HepG2 (cell line): ENCODE measurements around the gene SH3BP2. TPM values are rescaled to one million over a fixed set of nuclear protein-coding genes. Genes with fewer than 3 reads are reported as not detected.

Source experiments
- ATF7-NPFF ChIP-seq: sonication (generic); formaldehyde crosslinking; IDR thresholded peaks from 2 replicates; pipeline ENCODE4 v1.8.1; 2023; ENCODE audit warnings: mild to moderate bottlenecking, low read depth, missing genetic modification reagents, moderate library complexity
- DNMT3B ChIP-seq: conservative IDR thresholded peaks from 2 replicates; pipeline ENCODE4 v1.6.1; 2016; ENCODE audit warnings: missing biosample characterization, control low read depth
- EP300 ChIP-seq, 3 experiments: sonication (generic) in 1 of 3; formaldehyde crosslinking in 1 of 3; IDR thresholded peaks; 2 replicates each; pipeline versions ENCODE4 v1.5.1 to v1.6.1; 2011 to 2020; ENCODE audit warnings: low read depth in 2 of 3, low read length in 2 of 3, borderline replicate concordance in 1 of 3, improper control_type of control experiment in 1 of 3, mild to moderate bottlenecking in 1 of 3, missing genetic modification reagents in 1 of 3, moderate library complexity in 1 of 3
- HMG20B ChIP-seq: conservative IDR thresholded peaks from 2 replicates; pipeline ENCODE4 v1.6.1; 2016; ENCODE audit warnings: missing genetic modification reagents, missing compliant biosample characterization
- RFX1 ChIP-seq: fragments of 450-650 bp; IDR thresholded peaks from 2 replicates; pipeline ENCODE4 v1.6.1; 2017
- RXRA ChIP-seq: sonication (generic); formaldehyde crosslinking; IDR thresholded peaks from 2 replicates; pipeline ENCODE4 v1.5.1; 2020; ENCODE audit warnings: missing genetic modification reagents
- SMYD3 ChIP-seq: sonication (generic); formaldehyde crosslinking; IDR thresholded peaks from 2 replicates; pipeline ENCODE4 v1.8.1; 2023; ENCODE audit warnings: mild to moderate bottlenecking, missing genetic modification reagents
- TBX2 ChIP-seq: sonication (generic); formaldehyde crosslinking; IDR thresholded peaks from 2 replicates; pipeline ENCODE4 v1.5.0; 2020; ENCODE audit warnings: missing genetic modification reagents, mild to moderate bottlenecking, borderline replicate concordance
- YEATS4 ChIP-seq: sonication (generic); formaldehyde crosslinking; IDR thresholded peaks from 2 replicates; pipeline ENCODE4 v1.4.0; 2020; ENCODE audit warnings: missing genetic modification reagents, borderline replicate concordance
- ZNF766 ChIP-seq: sonication (generic); formaldehyde crosslinking; IDR thresholded peaks from 2 replicates; pipeline ENCODE4 v1.5.0; 2020; ENCODE audit warnings: missing genetic modification reagents, borderline replicate concordance
- ZSCAN21 ChIP-seq: sonication (generic); formaldehyde crosslinking; IDR thresholded peaks from 2 replicates; pipeline ENCODE4 v1.8.0; 2022; ENCODE audit warnings: mild to moderate bottlenecking, missing genetic modification reagents, moderate library complexity, borderline replicate concordance
- ZSCAN9 ChIP-seq: IDR thresholded peaks from 2 replicates; pipeline ENCODE4 v1.6.1; 2016; ENCODE audit warnings: borderline replicate concordance
- polyA plus RNA-seq, 8 experiments: library from polyadenylated mRNA; depleted of rRNA in 3 of 8; stranded (reverse) in 7 of 8; unstranded in 1 of 8; fragments of >200 nt; fragmentation: Illumina TruSeq in 4 of 8; extraction: Trizol in 4 of 8; gene quantifications; 2 replicates each; pipeline versions ENCODE4 v1.2.1 to v1.2.3, GENCODE V29; 2011 to 2016; ENCODE audit warnings: low read depth in 4 of 8, missing spikeins in 1 of 8, mixed read lengths in 1 of 8; ENCODE audit not compliant: insufficient read depth in 1 of 8
- total RNA-seq, 5 experiments: library from RNA; depleted of rRNA; stranded (reverse); fragments of >200 nt; fragmentation: Illumina TruSeq; extraction: Trizol; gene quantifications; 2 replicates each; pipeline ENCODE4 v1.2.3, GENCODE V29; 2016; ENCODE audit warnings: low read depth in 1 of 5
- TF ChIP-seq, protein P1 (sequence below): sonication (generic); formaldehyde crosslinking; IDR thresholded peaks from 2 replicates; pipeline ENCODE4 v1.4.0; 2020; ENCODE audit warnings: missing genetic modification reagents, borderline replicate concordance
- TF ChIP-seq, protein P2 (sequence below): sonication (generic); formaldehyde crosslinking; IDR thresholded peaks from 2 replicates; pipeline ENCODE4 v1.8.0; 2022; ENCODE audit warnings: missing genetic modification reagents, mild to moderate bottlenecking, inconsistent platforms, borderline replicate concordance
- TF ChIP-seq, protein P3 (sequence below): IDR thresholded peaks from 2 replicates; pipeline ENCODE4 v1.6.1; 2016; ENCODE audit warnings: low read depth, borderline replicate concordance
- TF ChIP-seq, protein P4 (sequence below): sonication (generic); formaldehyde crosslinking; IDR thresholded peaks from 2 replicates; pipeline ENCODE4 v1.5.1; 2020; ENCODE audit warnings: missing genetic modification reagents, mild to moderate bottlenecking, borderline replicate concordance
- TF ChIP-seq, protein P5 (sequence below): sonication (generic); formaldehyde crosslinking; conservative IDR thresholded peaks from 2 replicates; pipeline ENCODE4 v1.4.0; 2020; ENCODE audit warnings: mild to moderate bottlenecking, missing genetic modification reagents, moderate library complexity

Gene SH3BP2
- total and polyA plus RNA-seq, 2 of the 13 experiments (the other 11 are each of a cell fraction or from before 2014, with no cell fraction given) = 16.9 to 34.5 TPM

DNA sequence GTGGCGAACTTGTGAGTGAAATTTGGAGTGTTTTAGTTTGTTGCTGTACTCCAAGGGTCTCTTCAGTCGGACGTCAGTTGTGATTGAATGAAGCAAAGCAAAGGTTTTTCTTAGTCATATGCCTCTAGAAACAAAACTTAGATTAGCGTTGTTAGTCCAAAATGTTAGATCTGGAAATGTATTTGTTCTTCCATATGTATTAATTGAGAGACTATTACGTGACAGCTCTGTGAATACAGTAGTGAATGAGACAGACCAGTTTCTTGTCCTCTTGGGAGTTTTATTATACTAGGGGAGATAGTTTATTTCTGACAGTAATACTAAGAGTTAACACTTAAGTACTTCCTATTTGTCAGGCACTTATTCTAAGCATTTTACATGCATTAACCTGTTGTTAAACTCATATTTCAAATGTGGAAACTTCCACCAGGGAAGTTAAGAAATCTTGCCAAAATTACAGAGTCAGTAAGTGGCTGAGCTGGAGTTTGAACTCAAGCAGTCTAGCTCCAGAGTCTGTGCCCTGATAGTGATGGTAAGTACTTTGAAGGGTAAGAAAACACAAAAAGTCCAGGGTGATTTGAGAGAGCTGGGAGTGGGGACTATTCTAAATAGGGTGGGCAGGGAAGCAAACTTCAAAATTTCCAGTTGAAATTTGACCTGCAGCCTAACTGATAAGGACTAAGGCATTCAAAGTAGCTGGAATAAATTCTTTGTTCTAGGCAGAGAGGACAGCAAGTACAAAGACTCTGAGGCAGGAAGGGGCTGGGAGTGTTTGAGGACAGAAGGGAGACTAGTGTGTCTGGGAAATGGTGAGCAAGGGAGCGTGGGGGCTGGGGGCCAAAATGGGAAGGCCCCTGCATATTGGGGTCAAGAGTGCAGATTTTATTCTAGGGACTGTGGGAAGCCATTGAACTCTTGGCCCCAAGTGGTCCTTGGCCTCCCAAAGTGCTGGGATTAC lies 67.8 kb downstream of the SH3BP2 start (continued):
- TF ChIP-seq, protein P1, sequence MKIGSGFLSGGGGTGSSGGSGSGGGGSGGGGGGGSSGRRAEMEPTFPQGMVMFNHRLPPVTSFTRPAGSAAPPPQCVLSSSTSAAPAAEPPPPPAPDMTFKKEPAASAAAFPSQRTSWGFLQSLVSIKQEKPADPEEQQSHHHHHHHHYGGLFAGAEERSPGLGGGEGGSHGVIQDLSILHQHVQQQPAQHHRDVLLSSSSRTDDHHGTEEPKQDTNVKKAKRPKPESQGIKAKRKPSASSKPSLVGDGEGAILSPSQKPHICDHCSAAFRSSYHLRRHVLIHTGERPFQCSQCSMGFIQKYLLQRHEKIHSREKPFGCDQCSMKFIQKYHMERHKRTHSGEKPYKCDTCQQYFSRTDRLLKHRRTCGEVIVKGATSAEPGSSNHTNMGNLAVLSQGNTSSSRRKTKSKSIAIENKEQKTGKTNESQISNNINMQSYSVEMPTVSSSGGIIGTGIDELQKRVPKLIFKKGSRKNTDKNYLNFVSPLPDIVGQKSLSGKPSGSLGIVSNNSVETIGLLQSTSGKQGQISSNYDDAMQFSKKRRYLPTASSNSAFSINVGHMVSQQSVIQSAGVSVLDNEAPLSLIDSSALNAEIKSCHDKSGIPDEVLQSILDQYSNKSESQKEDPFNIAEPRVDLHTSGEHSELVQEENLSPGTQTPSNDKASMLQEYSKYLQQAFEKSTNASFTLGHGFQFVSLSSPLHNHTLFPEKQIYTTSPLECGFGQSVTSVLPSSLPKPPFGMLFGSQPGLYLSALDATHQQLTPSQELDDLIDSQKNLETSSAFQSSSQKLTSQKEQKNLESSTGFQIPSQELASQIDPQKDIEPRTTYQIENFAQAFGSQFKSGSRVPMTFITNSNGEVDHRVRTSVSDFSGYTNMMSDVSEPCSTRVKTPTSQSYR = peak; percentile 86; the same call in 1 of the 2 replicates
- no peak for TF ChIP-seq SMYD3 (CRISPR knock-in tag)
- peak; percentile 99 for TF ChIP-seq RXRA
- TF ChIP-seq, protein P2, sequence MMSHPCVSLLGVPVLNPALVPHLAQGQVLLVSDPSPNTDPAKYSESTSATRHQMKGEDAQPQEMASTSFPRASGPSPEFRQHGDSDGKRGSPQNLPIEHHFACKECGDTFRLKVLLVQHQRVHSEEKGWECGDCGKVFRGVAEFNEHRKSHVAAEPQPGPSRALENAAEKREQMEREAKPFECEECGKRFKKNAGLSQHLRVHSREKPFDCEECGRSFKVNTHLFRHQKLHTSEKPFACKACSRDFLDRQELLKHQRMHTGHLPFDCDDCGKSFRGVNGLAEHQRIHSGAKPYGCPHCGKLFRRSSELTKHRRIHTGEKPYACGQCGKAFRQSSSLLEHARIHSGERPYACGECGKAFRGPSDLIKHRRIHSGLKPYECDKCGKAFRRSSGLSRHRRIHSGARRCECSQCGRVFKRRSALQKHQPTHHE (CRISPR knock-in tag) = no peak
- TF ChIP-seq TBX2 = peak; percentile 61; the same call in 1 of the 2 replicates
- TF ChIP-seq EP300 (IDR thresholded peaks at IDR 0.05; ENCODE audit: low read depth in 2 of 2, low read length in 2 of 2) = peak in 1 of 2 experiments; percentile 76; a peak in 3 of 4 replicates
- TF ChIP-seq EP300 (CRISPR knock-in tag; IDR thresholded peaks at IDR 0.05; ENCODE audit: borderline replicate concordance) = peak; percentile 58; the same call in 1 of the 2 replicates
- TF ChIP-seq DNMT3B (CRISPR knock-in tag) = no peak
- peak; percentile 92 for TF ChIP-seq HMG20B (CRISPR knock-in tag)
- TF ChIP-seq ZNF766 (CRISPR knock-in tag) = no peak
- no peak for TF ChIP-seq ZSCAN21 (CRISPR knock-in tag)
- peak; percentile 57; the same call in 1 of the 2 replicates for TF ChIP-seq ZSCAN9
- TF ChIP-seq, protein P3, sequence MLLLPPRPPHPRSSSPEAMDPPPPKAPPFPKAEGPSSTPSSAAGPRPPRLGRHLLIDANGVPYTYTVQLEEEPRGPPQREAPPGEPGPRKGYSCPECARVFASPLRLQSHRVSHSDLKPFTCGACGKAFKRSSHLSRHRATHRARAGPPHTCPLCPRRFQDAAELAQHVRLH (CRISPR knock-in tag) = 0 out of 2 replicates have a peak, but pooled peaks have one; percentile 47
- TF ChIP-seq ATF7-NPFF (CRISPR knock-in tag) = no peak
- TF ChIP-seq YEATS4 (CRISPR knock-in tag) = no peak
- TF ChIP-seq, protein P4, sequence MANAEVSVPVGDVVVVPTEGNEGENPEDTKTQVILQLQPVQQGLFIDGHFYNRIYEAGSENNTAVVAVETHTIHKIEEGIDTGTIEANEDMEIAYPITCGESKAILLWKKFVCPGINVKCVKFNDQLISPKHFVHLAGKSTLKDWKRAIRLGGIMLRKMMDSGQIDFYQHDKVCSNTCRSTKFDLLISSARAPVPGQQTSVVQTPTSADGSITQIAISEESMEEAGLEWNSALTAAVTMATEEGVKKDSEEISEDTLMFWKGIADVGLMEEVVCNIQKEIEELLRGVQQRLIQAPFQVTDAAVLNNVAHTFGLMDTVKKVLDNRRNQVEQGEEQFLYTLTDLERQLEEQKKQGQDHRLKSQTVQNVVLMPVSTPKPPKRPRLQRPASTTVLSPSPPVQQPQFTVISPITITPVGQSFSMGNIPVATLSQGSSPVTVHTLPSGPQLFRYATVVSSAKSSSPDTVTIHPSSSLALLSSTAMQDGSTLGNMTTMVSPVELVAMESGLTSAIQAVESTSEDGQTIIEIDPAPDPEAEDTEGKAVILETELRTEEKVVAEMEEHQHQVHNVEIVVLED (CRISPR knock-in tag) = no peak
- TF ChIP-seq, protein P5, sequence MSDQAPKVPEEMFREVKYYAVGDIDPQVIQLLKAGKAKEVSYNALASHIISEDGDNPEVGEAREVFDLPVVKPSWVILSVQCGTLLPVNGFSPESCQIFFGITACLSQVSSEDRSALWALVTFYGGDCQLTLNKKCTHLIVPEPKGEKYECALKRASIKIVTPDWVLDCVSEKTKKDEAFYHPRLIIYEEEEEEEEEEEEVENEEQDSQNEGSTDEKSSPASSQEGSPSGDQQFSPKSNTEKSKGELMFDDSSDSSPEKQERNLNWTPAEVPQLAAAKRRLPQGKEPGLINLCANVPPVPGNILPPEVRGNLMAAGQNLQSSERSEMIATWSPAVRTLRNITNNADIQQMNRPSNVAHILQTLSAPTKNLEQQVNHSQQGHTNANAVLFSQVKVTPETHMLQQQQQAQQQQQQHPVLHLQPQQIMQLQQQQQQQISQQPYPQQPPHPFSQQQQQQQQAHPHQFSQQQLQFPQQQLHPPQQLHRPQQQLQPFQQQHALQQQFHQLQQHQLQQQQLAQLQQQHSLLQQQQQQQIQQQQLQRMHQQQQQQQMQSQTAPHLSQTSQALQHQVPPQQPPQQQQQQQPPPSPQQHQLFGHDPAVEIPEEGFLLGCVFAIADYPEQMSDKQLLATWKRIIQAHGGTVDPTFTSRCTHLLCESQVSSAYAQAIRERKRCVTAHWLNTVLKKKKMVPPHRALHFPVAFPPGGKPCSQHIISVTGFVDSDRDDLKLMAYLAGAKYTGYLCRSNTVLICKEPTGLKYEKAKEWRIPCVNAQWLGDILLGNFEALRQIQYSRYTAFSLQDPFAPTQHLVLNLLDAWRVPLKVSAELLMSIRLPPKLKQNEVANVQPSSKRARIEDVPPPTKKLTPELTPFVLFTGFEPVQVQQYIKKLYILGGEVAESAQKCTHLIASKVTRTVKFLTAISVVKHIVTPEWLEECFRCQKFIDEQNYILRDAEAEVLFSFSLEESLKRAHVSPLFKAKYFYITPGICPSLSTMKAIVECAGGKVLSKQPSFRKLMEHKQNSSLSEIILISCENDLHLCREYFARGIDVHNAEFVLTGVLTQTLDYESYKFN (CRISPR knock-in tag) = peak; percentile 87
- no peak for TF ChIP-seq RFX1
